HTERT RPE-1 (cell line): ENCODE data around the gene CNIH2.
"Not testable (repeated sequence)": the region's sequence is repeated elsewhere in the genome, so short reads cannot be mapped to it uniquely, and the experiment has no call there.

Source experiments
- in situ Hi-C: fragments of 300-500 bp; cut with MboI; formaldehyde crosslinking; loops from 4 replicates; pipeline ENCODE4 v1.14.3; 2020; ENCODE audit warnings: low sequenced_read_pairs

The CNIH2 gene

GRCh38 chr11:66275984-66276612, 1.9 kb upstream of the CNIH2 start:
- in situ Hi-C loops: no loop called here

GRCh38 chr11:66276619-66277018, 1.4 kb upstream of the CNIH2 start:
- in situ Hi-C loops: not testable (repeated sequence)

- in situ Hi-C loops: not testable (repeated sequence)
Measured at GRCh38 chr11:66277064-66277463, 911 bp upstream of the CNIH2 start.

GRCh38 chr11:66278363-66279091, 552 bp downstream of the CNIH2 start:
- in situ Hi-C loops: no loop called here

GRCh38 chr11:66279092-66279734, 1.2 kb downstream of the CNIH2 start:
- in situ Hi-C loops: no loop called here

- in situ Hi-C loops: no loop called here
Measured at GRCh38 chr11:66280428-66280827, 2.5 kb downstream of the CNIH2 start.

GRCh38 chr11:66281001-66281400, 3.0 kb downstream of the CNIH2 start:
- in situ Hi-C loops: no loop called here

GRCh38 chr11:66281776-66282467, 3.9 kb downstream of the CNIH2 start:
- in situ Hi-C loops: no loop called here

- in situ Hi-C loops: no loop called here
Measured at GRCh38 chr11:66282468-66283455, 4.8 kb downstream of the CNIH2 start.

GRCh38 chr11:66283461-66284105, 5.6 kb downstream of the CNIH2 start:
- in situ Hi-C loops: no loop called here

- in situ Hi-C loops: no loop called here
Measured at GRCh38 chr11:66284526-66285078, 6.6 kb downstream of the CNIH2 start.

- in situ Hi-C loops: no loop called here
Measured at GRCh38 chr11:66285250-66285947, 7.4 kb downstream of the CNIH2 start.

GRCh38 chr11:66286699-66287098, 8.7 kb downstream of the CNIH2 start:
- in situ Hi-C loops: no loop called here

GRCh38 chr11:66287211-66287888, 9.4 kb downstream of the CNIH2 start:
- in situ Hi-C loops: no loop called here

GRCh38 chr11:66287889-66288670, 10.1 kb downstream of the CNIH2 start:
- in situ Hi-C loops: no loop called here

- in situ Hi-C loops: no loop called here
Measured at GRCh38 chr11:66288671-66289547, 10.9 kb downstream of the CNIH2 start, which contains the start of gene YIF1A. Gene YIF1A, minus strand, starts transcription at chr11:66289143. Its CDS starts 158 bp downstream, at chr11:66288985.
